NK-92 treated with Interleukin-12 subunit alpha and Interleukin-12 subunit beta, amount 100 ng/mL, for 24 hours (cell line): Measurements from ENCODE around the gene TENM4.

Experiments
- DNase-seq: peaks from one replicate; lab custom pipeline; 2025; lab: John Stamatoyannopoulos, UW

Gene TENM4

GRCh38 chr11:78699609-78700135, 741.2 kb downstream of the TENM4 start:
- no peak for DNase-seq

GRCh38 chr11:78698612-78699011, 742.2 kb downstream of the TENM4 start:
- DNase-seq = no peak

- DNase-seq = no peak
Measured at GRCh38 chr11:78696177-78696576, 744.7 kb downstream of the TENM4 start.

- no peak for DNase-seq
Measured at GRCh38 chr11:78694152-78694551, 746.7 kb downstream of the TENM4 start.

GRCh38 chr11:78691215-78691614, 749.6 kb downstream of the TENM4 start:
- DNase-seq = no peak

- no peak for DNase-seq
Measured at GRCh38 chr11:78690352-78690987, 750.4 kb downstream of the TENM4 start.

- no peak for DNase-seq
Measured at GRCh38 chr11:78689585-78690153, 751.2 kb downstream of the TENM4 start.

GRCh38 chr11:78689101-78689500, 751.7 kb downstream of the TENM4 start:
- DNase-seq = no peak

GRCh38 chr11:78688460-78688859, 752.4 kb downstream of the TENM4 start:
- no peak for DNase-seq

GRCh38 chr11:78685156-78685555, 755.7 kb downstream of the TENM4 start:
- DNase-seq = no peak

- DNase-seq = no peak
Measured at GRCh38 chr11:78684377-78684776, 756.5 kb downstream of the TENM4 start.

GRCh38 chr11:78683774-78684173, 757.1 kb downstream of the TENM4 start:
- no peak for DNase-seq

GRCh38 chr11:78676026-78676557, 764.7 kb downstream of the TENM4 start:
- no peak for DNase-seq

GRCh38 chr11:78672850-78673620, 767.8 kb downstream of the TENM4 start:
- no peak for DNase-seq

GRCh38 chr11:78669249-78669648, 771.6 kb downstream of the TENM4 start:
- DNase-seq = no peak

GRCh38 chr11:78667461-78667860, 773.4 kb downstream of the TENM4 start:
- no peak for DNase-seq

GRCh38 chr11:78666675-78667160, 774.1 kb downstream of the TENM4 start:
- DNase-seq = no peak

GRCh38 chr11:78664636-78665035, 776.2 kb downstream of the TENM4 start:
- no peak for DNase-seq

- DNase-seq = no peak
Measured at GRCh38 chr11:78662811-78663210, 778.0 kb downstream of the TENM4 start.

GRCh38 chr11:78660471-78660870, 780.4 kb downstream of the TENM4 start:
- DNase-seq = no peak

GRCh38 chr11:78659326-78660270, 781.2 kb downstream of the TENM4 start:
- no peak for DNase-seq
